SK-N-DZ (cell line): ENCODE results near the gene MGRN1.
A peak's percentile ranks its signal among the peaks of the same experiment; 100 is the strongest.

ENCODE experiments used
- DNase-seq: peaks from one replicate; pipeline ENCODE4 v3.0.0-alpha.2; 2015; ENCODE audit warnings: low spot score

Gene MGRN1

GRCh38 chr16:4603624-4604170, 20.9 kb upstream of the MGRN1 start:
- DNase-seq: no peak

GRCh38 chr16:4604401-4604800, 20.2 kb upstream of the MGRN1 start:
- DNase-seq: no peak

- DNase-seq: no peak
These were observed 18.3 kb upstream of the MGRN1 start for GRCh38 chr16:4606354-4606753.

- no peak for DNase-seq
These were observed 16.6 kb upstream of the MGRN1 start for GRCh38 chr16:4607841-4608703.

GRCh38 chr16:4608704-4608980, 16.0 kb upstream of the MGRN1 start:
- DNase-seq: no peak

DNA sequence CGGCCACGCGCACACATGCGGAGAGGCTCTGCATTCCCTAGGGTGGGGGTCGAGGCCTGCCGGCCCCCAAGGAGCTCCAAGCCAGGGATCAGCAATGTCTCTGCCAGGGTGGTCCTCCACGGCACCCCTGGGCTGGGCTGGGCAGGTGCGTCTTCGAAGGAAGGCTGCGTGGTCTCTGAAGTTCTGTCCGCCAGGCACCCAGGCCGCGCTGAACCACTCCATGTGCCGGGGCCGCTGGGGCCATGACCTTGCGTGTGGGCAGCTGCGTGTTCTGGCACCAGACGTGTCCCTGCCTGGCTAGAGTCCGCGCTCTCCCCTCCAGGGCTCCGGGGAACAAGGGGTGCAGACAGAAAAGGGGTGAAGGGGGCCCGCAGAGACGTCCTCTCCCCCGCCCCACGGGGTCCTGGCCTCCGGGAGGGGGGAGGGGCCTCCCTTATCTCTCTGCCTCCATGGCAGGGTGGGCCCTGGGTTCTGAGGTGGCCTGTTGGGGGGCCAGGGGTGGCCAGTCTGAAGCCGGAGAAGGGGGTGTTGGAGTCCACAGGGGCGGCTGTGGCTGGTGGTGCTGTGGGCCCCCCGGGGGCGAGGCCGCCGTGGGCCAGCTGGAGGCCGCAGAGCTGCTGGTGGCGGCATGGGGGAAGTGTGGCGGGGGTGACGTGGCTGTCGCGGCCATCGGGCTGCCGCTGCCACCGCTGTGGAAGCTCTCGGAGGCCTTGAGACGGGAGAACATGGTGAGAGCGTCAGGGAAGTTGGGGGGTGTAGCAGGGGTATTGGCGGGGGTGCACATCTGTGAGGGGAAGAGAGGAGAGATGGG, 15.2 kb upstream of the MGRN1 start:
- no peak for DNase-seq

DNA sequence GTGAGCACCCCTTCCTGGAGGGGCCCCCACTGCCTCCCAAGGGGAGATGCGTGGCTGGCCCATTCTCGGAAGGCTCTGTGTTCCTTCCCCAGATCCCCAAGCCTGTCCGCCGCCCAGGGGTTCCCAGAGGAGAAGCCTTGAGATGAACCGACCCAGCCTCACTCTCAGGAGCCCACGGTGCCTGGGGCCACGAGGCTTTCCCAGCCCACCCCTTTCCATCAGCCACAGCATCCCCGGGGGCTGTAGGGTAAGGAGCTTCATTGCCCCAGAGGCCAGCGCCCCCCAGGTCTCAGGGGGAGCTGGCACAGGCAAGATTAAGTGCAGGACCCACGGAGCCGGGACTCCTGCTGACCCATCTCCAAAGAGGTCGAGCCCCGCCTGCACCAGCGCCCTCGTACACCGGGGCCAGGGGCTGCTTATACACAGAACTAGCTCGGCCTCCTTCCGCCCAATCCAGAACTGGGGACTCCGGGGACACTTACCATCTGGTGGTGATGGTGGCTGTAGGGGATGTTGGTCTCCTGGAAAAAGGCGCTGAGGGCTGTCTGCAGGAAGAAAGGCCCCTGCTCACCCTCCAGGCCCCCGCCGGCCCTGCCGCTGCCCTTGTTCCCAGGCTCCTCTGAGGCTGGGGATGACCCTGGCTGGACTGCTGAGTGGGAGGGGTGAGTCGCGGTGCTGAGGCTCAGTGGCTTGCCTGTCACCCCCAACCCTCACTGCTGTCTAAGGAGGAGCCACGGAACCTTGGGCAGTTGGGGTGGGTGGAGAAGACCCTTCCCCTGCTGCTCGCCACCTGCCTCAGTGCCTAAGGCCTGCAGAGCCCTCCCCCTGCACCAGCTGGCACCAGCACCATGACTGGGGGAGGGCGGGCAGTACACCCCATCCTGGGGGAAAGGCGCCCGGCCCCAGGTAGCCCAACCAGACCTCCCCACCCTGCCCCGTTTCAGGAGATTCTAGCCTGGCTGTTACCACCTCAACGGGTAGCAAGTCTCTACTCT, 14.3 kb upstream of the MGRN1 start:
- no peak for DNase-seq

DNA sequence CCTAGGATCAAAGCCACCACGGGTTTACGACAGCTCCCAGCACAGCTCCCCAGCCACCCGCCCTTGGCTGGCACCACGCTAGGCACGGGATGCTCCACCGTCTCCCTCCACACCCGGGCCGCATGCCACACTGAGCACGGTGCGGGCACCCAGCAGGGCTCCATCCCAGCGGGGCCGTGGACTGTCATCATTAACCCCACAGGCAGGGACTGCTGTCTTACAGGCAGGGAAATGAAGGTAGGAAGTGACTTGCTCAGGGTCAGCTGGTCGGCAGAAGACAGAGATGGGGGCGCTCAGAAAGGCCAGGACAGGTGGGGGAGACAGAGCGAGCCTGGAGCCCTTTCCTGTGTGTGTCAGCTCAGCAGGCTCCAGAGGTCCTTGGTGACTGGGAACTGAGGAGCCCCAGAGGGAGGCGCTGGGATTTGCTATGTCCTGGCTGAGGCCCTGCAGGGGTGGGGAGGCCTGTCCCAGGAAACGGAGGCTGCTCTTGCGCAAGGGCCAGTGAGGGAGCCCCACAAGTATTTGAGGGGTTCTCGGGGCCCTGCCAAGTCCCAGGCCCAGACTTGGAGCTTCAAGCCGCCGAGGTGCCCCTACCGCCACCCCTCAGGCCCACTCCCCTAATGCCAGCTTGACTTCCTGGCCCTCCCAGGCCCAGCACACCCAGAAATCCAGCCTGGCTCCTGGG, 13.1 kb upstream of the MGRN1 start:
- DNase-seq: no peak

- DNase-seq: no peak
These were observed 12.1 kb upstream of the MGRN1 start for GRCh38 chr16:4612474-4612931.

DNA sequence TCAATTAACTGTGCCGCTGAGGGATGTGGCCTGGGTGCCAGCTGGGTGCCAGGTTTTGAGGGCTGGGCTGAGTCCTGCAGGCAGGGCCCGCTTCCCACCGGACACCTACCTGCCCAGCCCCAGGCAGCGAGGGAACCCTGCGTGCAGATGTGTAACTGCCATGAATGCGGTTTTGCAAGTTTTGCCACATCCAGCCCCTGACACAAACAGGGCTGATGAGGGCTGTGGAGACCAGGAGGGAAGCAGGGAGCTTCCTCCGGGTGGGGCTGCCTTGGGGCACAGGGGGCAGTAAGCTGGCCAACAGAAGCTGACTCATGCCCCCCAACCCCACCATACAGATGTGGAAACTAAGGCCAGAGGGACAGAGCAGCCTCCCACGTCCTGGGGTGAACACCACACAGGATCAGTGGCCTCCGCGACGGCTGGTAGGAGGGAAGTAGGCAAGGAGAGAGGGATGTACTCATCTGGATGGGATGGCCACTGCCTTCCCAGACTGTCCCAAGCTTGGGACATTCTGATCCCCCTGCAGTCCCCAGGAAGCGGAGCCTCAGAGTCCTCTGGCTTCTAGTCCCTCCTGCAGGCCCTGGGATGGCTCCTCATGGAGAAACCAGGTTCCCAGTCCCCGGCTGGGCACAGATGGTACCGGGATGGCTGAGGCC, 11.5 kb upstream of the MGRN1 start:
- no peak for DNase-seq

DNA sequence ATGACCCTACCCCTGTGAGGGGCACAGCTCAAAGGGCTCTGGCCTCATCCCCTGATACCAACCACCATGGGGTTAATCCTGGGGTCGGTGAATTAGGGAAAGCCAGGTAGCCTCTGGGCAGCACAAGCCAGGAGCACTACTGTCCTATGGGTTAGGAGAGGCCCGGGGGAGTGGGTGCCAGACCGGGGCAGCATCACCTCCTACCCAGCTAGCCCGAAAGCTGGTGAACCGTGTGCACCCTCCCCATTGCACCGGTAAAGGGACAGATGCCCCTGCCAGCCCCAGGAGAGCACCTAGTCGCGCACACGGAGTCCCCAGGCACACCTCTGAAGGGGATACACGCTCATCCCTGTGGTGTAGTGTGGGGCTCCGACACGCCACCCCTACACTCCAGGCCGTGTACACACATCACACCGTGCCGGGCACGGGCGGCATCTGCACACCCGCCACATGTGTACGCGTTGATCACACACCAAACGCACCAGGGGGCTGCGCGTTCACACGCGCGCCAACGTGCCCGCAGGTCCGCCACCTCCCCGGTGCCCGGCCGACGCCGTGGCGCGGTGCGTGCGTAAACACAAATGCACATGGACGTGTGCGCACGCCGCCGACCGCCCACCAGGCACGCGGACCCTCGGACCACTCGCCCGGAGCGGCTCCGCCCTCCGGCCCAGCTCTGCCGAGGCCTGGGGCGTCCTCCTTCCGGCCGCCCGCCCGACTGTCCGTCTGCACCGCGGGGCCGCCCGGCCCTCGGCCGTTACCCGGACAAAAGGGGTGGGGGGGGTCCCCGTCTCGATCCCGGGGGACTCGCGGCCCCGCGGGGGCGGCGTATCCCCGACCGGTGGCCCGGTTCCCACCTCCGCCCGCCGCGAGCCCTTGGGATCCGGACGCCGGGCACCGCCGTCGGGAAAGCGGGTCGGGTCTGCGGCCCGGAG, 10.7 kb upstream of the MGRN1 start:
- peak; percentile 55 for DNase-seq

DNA sequence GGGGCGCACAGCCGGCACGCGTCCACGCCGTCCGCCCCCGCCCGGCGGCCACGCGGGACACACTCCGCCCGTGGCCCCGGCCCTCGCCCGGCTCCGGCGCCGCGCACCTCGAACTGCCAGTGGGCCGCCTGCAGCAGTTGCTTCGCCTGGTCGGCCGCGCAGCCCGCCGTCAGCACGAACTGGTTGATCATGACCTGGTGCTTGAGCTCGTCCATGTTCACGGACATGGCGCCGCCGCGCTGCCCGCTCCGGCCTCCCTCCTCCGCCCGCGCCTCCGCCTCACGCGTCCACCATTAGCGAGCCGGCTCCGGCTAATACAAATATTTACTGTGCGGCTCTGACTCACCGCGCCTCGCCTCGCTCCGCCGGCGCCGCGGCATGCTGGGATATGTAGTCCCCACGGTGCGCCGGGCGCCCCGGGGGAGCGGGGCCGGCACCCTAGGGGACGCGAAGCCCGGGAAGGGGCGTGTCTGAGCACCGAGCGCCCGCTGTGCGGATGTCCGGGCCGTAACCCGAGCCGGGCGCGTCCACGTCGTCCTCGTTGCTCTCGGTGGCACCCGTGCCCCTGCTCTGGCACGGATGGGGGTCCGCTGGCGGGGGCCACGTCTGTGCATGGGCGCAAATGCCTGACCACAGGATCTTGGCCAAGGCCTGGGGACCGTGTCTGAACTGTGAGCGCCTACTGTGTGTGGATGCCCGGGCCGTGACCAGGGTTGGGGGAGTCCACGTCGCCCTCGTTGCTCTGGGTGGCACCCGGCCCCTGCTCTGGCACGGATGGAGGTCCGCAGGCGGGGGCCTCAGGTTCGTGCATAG, 9.8 kb upstream of the MGRN1 start, which contains the start of gene UBALD1:
Gene UBALD1, minus strand, starts transcription at position 318 of the 813 bp plus-strand sequence. Its CDS starts 91 bp downstream, at position 227.
- DNase-seq: peak; percentile 82

- no peak for DNase-seq
These were observed 9.1 kb upstream of the MGRN1 start for GRCh38 chr16:4615384-4616046.

DNA sequence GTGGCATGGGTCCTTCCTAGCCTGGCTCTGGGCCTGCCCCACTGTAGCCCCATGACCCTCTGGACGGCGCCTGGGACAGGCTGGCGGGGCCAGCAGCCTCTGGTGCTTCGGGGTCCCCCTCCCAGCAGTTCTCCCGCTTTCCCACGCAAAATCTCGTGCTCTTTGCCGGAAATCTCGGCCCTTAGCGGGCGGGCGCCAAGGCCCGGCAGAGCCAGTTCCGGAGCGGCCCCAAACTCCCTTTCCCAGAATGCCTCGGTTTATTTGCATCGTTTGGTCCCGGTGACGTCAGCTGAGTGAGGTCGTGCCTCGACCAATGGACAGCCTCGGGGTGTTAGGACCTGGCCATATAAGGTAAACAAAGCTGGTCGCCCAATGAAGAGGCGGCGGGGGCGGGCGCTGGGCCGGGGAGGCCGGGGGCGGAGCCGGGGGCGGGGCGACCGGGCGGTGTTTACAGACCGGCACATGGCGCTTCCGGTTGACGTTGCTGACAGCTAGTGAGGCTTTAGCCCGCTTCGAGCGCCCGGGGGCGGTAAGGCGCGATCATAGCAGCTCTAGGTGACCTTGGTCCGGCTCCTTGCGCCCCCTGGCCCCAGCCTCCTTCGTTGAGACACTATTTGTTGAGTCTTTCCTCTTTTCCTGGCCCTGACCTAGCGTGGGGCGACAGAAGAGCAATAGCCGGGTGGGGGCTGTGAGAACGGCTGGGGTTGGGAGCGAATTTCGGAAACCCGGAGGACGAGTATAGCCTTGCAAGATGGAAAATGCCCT, 8.4 kb upstream of the MGRN1 start:
- peak; percentile 100 for DNase-seq

DNA sequence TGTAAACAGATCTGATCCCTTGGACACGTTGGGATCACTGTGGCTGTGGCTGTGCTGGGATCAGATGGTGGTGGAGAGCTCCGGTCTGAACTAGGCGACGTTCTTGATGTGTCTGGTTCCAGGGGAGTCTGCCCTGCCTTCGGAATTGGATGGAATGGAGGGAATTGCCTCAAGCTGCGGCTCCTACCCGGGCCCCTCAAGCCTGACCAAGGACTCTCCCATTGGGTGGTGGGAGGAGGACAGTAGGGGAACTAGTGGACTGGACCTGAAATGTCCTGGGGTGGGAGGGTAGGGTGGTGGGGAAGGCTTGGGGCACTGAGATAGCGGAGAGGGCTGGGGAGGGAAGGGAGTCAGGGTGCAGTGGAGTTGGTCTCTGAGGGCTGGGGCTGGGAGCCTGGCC, 6.7 kb upstream of the MGRN1 start:
- no peak for DNase-seq

- no peak for DNase-seq
These were observed 5.8 kb upstream of the MGRN1 start for GRCh38 chr16:4618645-4619418.
